IPS-18a (cell line): ENCODE measurements around the gene TBC1D3B.
A peak's percentile ranks its signal among the peaks of the same experiment; 100 is the strongest.
"Not testable (repeated sequence)": the region's sequence is repeated elsewhere in the genome, so short reads cannot be mapped to it uniquely, and the experiment has no call there.

Experiments used
- H3K27ac ChIP-seq: one replicate; pipeline ENCODE4 v1.5.1; 2013; ENCODE audit warnings: low read length
- H3K27me3 ChIP-seq: one replicate; pipeline ENCODE4 v1.6.1; 2013; ENCODE audit warnings: mild to moderate bottlenecking, low read length; ENCODE audit not compliant: control insufficient read depth, insufficient read depth
- H3K36me3 ChIP-seq: one replicate; pipeline ENCODE4 v1.6.1; 2013; ENCODE audit warnings: low read depth, low read length; ENCODE audit not compliant: control insufficient read depth
- H3K4me1 ChIP-seq: one replicate; pipeline ENCODE4 v1.6.1; 2013; ENCODE audit warnings: low read depth, low read length; ENCODE audit not compliant: control insufficient read depth
- H3K4me3 ChIP-seq: one replicate; pipeline ENCODE4 v1.5.1; 2013; ENCODE audit warnings: low read length
- H3K9ac ChIP-seq: one replicate; pipeline ENCODE4 v1.6.1; 2013; ENCODE audit warnings: mild to moderate bottlenecking, low read length, moderate library complexity
- H3K9me3 ChIP-seq: one replicate; pipeline ENCODE4 v1.6.1; 2013; ENCODE audit warnings: low read depth, low read length; ENCODE audit not compliant: control insufficient read depth

Gene TBC1D3B

GRCh38 chr17:36185416-36185815 lies 9.0 kb upstream of the TBC1D3B start:
- Histone ChIP-seq H3K36me3 (no peaks in the 10 kb centered on the region), H3K27me3 (peaks cover 21% of the 10 kb centered on the region), H3K9me3 (no peaks in the 10 kb centered on the region), H3K9ac (no peak overlapping the region), H3K27ac (no peak overlapping the region), H3K4me1 (no peaks in the 10 kb centered on the region), H3K4me3 (no peak overlapping the region)

- H3K9me3 ChIP-seq, result no peaks in the 10 kb centered on the region
- H3K36me3 ChIP-seq, result no peaks in the 10 kb centered on the region
- H3K9ac ChIP-seq, result no peak overlapping the region
- no peak overlapping the region for H3K27ac ChIP-seq
- no peak overlapping the region for H3K4me3 ChIP-seq
- no peaks in the 10 kb centered on the region for H3K4me1 ChIP-seq
- peaks cover 21% of the 10 kb centered on the region for H3K27me3 ChIP-seq
Measured at GRCh38 chr17:36184023-36184765, 7.8 kb upstream of the TBC1D3B start.

- peaks cover 21% of the 10 kb centered on the region for H3K27me3 ChIP-seq
Measured at GRCh38 chr17:36183001-36183971, 6.8 kb upstream of the TBC1D3B start.

GRCh38 chr17:36182176-36183000 lies 6.0 kb upstream of the TBC1D3B start:
- no peak overlapping the region for H3K9ac ChIP-seq
- no peak overlapping the region for H3K27ac ChIP-seq
- H3K9me3 ChIP-seq, result no peaks in the 10 kb centered on the region
- peak overlapping the region; percentile 50 for H3K4me3 ChIP-seq
- H3K36me3 ChIP-seq, result no peaks in the 10 kb centered on the region
- H3K27me3 ChIP-seq, result peaks cover 21% of the 10 kb centered on the region
- H3K4me1 ChIP-seq, result no peaks in the 10 kb centered on the region

More at GRCh38 chr17:36183001-36183971, 6.8 kb upstream of the TBC1D3B start:
- Histone ChIP-seq H3K9ac (no peak overlapping the region), H3K9me3 (no peaks in the 10 kb centered on the region), H3K4me3 (peak overlapping the region; percentile 50), H3K4me1 (no peaks in the 10 kb centered on the region), H3K36me3 (no peaks in the 10 kb centered on the region), H3K27ac (no peak overlapping the region)

- not testable (repeated sequence) for H3K27ac ChIP-seq, H3K9me3 ChIP-seq, H3K4me1 ChIP-seq, H3K36me3 ChIP-seq, H3K4me3 ChIP-seq, H3K9ac ChIP-seq
- peaks cover 21% of the 10 kb centered on the region for H3K27me3 ChIP-seq
Measured at GRCh38 chr17:36181446-36182175, 5.2 kb upstream of the TBC1D3B start.

GRCh38 chr17:36168836-36169235 lies 7.6 kb downstream of the TBC1D3B start:
- H3K27me3 ChIP-seq, H3K9me3 ChIP-seq, H3K27ac ChIP-seq, H3K36me3 ChIP-seq, H3K4me3 ChIP-seq, H3K9ac ChIP-seq, H3K4me1 ChIP-seq: not testable (repeated sequence)

- no peaks in the 10 kb centered on the region for H3K27me3 ChIP-seq
- H3K27ac ChIP-seq, result no peak overlapping the region
- H3K36me3 ChIP-seq, result no peaks in the 10 kb centered on the region
- H3K4me3 ChIP-seq, result no peak overlapping the region
- no peaks in the 10 kb centered on the region for H3K9me3 ChIP-seq
- no peak overlapping the region for H3K9ac ChIP-seq
- no peaks in the 10 kb centered on the region for H3K4me1 ChIP-seq
Measured at GRCh38 chr17:36153895-36154610, 22.4 kb downstream of the TBC1D3B start.

- no peak overlapping the region for H3K9ac ChIP-seq
- no peaks in the 10 kb centered on the region for H3K4me1 ChIP-seq
Measured at GRCh38 chr17:36152639-36153120, 23.8 kb downstream of the TBC1D3B start.

GRCh38 chr17:36151891-36152638 lies 24.4 kb downstream of the TBC1D3B start:
- H3K9ac ChIP-seq, result no peak overlapping the region
- H3K4me1 ChIP-seq, result no peaks in the 10 kb centered on the region
- H3K27me3 ChIP-seq, result no peaks in the 10 kb centered on the region
- H3K27ac ChIP-seq, result no peak overlapping the region
- no peak overlapping the region for H3K4me3 ChIP-seq
- no peaks in the 10 kb centered on the region for H3K36me3 ChIP-seq
- H3K9me3 ChIP-seq, result no peaks in the 10 kb centered on the region

More at GRCh38 chr17:36152639-36153120, 23.8 kb downstream of the TBC1D3B start:
- H3K36me3 ChIP-seq, result no peaks in the 10 kb centered on the region
- no peak overlapping the region for H3K27ac ChIP-seq
- H3K4me3 ChIP-seq, result no peak overlapping the region
- H3K27me3 ChIP-seq, result no peaks in the 10 kb centered on the region
- H3K9me3 ChIP-seq, result no peaks in the 10 kb centered on the region
